Measurements from ENCODE around the gene FILIP1.
A peak's percentile ranks its signal among the peaks of the same experiment; 100 is the strongest.

Gene FILIP1

DNA sequence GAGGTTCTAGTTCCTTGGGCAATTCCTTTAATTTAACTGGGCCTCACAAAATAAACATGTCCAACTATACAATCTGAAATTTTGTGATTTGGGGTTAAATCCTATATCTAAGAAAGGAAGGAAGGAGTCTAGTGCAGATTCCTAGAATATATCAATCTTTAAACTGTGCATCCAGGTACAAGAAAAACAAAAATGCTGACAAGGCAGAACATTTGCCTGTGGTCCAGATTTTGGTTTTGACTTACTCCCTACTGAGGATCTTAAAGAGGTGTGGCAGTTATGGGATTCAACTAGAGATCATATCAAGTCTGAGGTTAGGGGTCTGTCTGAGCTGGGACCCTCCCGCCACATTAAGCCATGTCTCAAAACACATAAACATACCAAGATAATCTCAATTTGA lies 232.3 kb downstream of the FILIP1 start:
- Mint-ChIP-seq H3K4me3 (no peak overlapping the region), H3K27me3 (no peaks in the 10 kb centered on the region), H3K36me3 (ENCODE audit: insufficient read depth) (peaks cover 36% of the 10 kb centered on the region), H3K9me3 (no peaks in the 10 kb centered on the region), H3K4me1 (no peaks in the 10 kb centered on the region), H3K27ac (ENCODE audit: low read depth) (no peak overlapping the region)
- ATAC-seq (replicated peaks; ENCODE audit: extremely low read depth, poor library complexity, severe bottlenecking) (no peak), DNase-seq (ENCODE audit: low spot score in 2 of 2) (no peak)

DNA sequence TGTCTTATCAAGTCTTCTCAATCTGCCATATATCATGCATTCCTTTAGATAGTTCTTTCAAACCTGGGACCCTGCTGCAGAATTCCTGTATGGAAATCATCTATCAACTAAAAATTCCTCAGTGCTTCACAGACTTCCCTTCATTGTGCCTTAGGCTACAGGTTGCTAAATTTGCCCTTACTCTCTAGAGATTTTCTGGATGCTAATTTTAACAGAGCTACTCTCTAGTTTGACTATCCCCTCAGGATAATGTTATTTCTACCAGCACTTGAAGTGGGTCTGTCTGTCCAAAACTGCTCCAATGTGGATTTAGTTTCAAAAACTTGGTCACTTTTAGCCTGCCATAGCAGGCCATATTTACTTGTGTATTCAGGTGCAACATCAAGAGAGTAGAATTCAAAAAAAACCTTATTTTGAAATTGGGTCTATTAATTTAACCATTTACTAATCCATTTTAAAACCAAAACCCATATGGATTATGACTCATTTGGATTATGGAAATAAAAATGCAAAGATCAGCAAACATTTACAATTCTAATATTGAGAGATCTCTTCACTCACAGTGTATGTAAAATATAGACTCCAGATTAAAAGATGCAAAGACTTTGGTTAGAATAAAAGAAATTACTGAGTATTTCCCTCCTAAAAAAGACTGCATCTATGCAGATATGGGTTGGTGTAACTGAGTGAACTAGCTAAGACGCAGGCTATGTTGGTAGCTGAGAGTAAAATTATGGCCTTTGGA lies 236.1 kb downstream of the FILIP1 start:
- H3K4me1 Mint-ChIP-seq: no peaks in the 10 kb centered on the region
- no peak for DNase-seq (ENCODE audit: low spot score in 2 of 2)
- peaks cover 30% of the 10 kb centered on the region for H3K36me3 Mint-ChIP-seq (ENCODE audit: insufficient read depth)
- H3K27ac Mint-ChIP-seq (ENCODE audit: low read depth): no peak overlapping the region
- no peaks in the 10 kb centered on the region for H3K9me3 Mint-ChIP-seq
- no peaks in the 10 kb centered on the region for H3K27me3 Mint-ChIP-seq
- no peak for ATAC-seq (replicated peaks; ENCODE audit: extremely low read depth, poor library complexity, severe bottlenecking)
- H3K4me3 Mint-ChIP-seq: no peak overlapping the region

DNA sequence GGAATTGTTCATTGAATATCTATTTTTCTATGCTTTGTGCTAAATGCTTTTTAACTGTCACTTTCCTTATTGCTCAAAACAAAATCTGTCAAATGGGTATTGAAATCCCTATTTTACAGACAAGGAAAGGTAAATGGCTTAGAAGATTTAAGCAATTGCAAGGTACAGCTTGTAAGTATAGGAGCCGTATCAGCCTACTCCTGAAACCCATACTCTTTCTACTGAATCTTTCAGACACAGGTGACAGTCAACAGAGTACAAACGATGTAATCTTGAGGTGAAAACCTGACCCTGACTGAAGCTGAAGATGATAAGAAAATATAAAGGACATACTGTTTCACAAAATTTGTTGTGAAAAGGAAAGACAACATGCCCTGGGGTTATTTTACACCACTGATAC lies 243.0 kb downstream of the FILIP1 start:
- DNase-seq (ENCODE audit: low spot score in 2 of 2) (no peak), ATAC-seq (replicated peaks; ENCODE audit: extremely low read depth, poor library complexity, severe bottlenecking) (no peak)
- H3K4me3 Mint-ChIP-seq: no peak overlapping the region
- no peaks in the 10 kb centered on the region for H3K4me1 Mint-ChIP-seq
- H3K9me3 Mint-ChIP-seq: no peaks in the 10 kb centered on the region
- H3K27ac Mint-ChIP-seq (ENCODE audit: low read depth): no peak overlapping the region
- H3K27me3 Mint-ChIP-seq: peaks cover 11% of the 10 kb centered on the region
- H3K36me3 Mint-ChIP-seq (ENCODE audit: insufficient read depth): peaks cover 9% of the 10 kb centered on the region

DNA sequence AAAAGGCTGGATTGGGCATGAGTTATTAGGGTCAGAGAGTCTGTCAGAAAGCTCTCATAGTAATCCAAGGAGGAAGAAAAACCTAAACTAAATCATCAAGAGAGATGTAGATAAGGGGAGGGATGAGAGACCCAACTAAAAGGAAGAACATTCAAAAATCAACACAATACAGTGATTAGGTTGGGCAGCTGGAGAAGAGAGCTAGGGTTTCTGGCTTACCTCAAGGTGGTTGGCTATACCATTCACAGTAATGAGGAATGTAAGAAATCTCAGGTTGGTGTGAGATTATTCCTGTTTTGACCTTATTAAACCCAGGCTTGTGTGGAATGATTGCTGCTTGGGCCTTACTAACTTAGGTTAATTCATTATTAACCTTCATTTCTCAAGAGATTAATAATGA lies 243.8 kb downstream of the FILIP1 start:
- peaks cover 7% of the 10 kb centered on the region for H3K36me3 Mint-ChIP-seq (ENCODE audit: insufficient read depth)
- H3K4me1 Mint-ChIP-seq: peaks cover under 1% of the 10 kb centered on the region
- ATAC-seq (replicated peaks; ENCODE audit: extremely low read depth, poor library complexity, severe bottlenecking) (no peak), DNase-seq (ENCODE audit: low spot score in 2 of 2) (no peak)
- H3K27ac Mint-ChIP-seq (ENCODE audit: low read depth): peak overlapping the region; percentile 12
- H3K27me3 Mint-ChIP-seq: peaks cover 16% of the 10 kb centered on the region
- H3K9me3 Mint-ChIP-seq: no peaks in the 10 kb centered on the region
- no peak overlapping the region for H3K4me3 Mint-ChIP-seq

DNA sequence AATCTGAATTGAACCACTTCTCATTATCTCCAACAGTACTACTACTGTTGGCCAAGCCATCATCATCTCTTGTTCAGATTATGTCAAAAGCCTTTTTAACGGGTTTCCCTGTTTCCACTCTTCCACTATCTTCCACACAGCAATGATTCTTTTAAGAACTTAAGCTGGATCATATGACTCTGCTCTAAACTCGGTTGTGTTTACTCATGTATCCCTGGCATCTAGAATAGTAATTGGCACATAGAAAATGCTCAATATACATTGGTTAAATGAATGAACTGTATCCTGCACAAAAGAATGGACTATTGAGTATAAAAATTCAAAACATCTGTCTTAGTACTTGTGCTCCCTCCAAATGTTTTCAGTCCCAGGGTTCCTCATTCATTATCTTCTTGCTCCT lies 247.2 kb downstream of the FILIP1 start:
- no peak overlapping the region for H3K4me3 Mint-ChIP-seq
- H3K27me3 Mint-ChIP-seq: peaks cover 16% of the 10 kb centered on the region
- peaks cover 19% of the 10 kb centered on the region for H3K4me1 Mint-ChIP-seq
- H3K27ac Mint-ChIP-seq (ENCODE audit: low read depth): peak overlapping the region; percentile 2
- no peaks in the 10 kb centered on the region for H3K9me3 Mint-ChIP-seq
- DNase-seq (ENCODE audit: low spot score in 2 of 2) (no peak), ATAC-seq (replicated peaks; ENCODE audit: extremely low read depth, poor library complexity, severe bottlenecking) (no peak)
- peaks cover 8% of the 10 kb centered on the region for H3K36me3 Mint-ChIP-seq (ENCODE audit: insufficient read depth)

DNA sequence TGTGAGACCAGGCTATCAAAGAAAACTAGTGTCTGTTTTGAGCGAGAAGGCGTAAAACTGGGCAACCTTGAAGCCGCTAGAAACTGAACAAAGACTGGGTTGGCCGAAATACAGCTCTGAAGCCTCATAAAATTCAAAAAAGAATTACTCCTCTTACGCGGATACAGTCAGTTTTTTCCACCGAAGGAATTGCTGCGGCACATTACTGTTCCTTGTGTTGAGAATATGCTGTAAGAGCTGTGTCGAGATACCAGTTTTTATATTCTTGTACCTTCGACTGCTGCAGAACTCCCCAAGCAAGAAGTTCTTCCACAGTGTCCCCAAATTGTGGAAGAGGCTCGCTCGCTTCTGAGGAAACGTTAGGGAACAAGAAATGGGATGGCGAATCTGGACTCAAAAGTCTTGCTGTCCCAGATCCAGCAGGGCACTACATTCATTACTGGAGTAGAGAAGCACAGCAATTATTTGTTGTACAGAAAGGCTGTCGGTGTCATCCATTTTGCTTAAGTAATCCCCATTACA lies 249.5 kb downstream of the FILIP1 start:
- no peak for DNase-seq (ENCODE audit: low spot score in 2 of 2)
- H3K9me3 Mint-ChIP-seq: no peaks in the 10 kb centered on the region
- peak overlapping the region; percentile 96 for H3K27ac Mint-ChIP-seq (ENCODE audit: low read depth)
- H3K36me3 Mint-ChIP-seq (ENCODE audit: insufficient read depth): peaks cover 20% of the 10 kb centered on the region
- H3K4me3 Mint-ChIP-seq: peak overlapping the region; percentile 97
- ATAC-seq (replicated peaks; ENCODE audit: extremely low read depth, poor library complexity, severe bottlenecking): no peak
- H3K4me1 Mint-ChIP-seq: peaks cover 27% of the 10 kb centered on the region
- H3K27me3 Mint-ChIP-seq: peaks cover 16% of the 10 kb centered on the region

DNA sequence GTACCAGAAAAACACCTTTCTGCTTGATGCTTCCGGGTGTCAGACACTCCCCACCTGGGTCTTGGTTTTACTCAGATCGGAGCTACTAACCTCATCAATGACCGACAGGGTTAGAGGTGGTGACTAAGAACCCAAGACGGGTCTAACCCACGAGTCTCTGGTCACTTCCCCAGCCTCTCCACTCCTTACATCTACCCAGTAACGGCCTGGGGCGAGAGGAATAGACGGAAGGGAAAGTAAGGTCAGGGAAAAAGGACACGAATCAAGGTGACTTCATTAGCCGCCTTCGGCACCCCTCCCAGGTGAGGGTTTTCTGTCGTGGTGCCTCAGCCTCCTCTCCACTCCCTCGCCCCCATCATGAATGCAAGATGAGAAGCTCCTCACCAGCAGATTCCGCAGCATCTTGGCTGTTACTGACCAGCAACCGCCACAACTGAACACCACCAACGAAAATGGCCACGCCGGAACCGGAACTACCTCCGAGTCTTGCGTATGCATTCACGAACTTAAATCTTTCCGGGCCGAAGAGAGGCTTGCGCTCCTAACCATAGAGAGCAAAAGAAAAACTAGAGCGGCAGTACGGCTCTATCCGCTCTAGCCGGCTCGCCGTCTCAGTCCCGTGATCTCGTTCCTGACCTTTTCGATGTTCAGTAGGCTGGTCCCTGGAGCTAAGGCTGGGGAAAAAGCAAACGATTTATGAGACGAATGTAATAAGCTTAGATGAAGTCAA lies 250.1 kb downstream of the FILIP1 start, which contains the start of gene COX7A2:
Gene COX7A2, minus strand, starts transcription at position 469 of the 730 bp plus-strand sequence. Its CDS starts 67 bp downstream, at position 402.
- Mint-ChIP-seq H3K36me3 (ENCODE audit: insufficient read depth) (peaks cover 24% of the 10 kb centered on the region), H3K27me3 (peaks cover 16% of the 10 kb centered on the region), H3K9me3 (no peaks in the 10 kb centered on the region), H3K4me3 (peak within 1 kb of the TSS; percentile 97), H3K4me1 (peaks cover 27% of the 10 kb centered on the region), H3K27ac (ENCODE audit: low read depth) (peak within 1 kb of the TSS; percentile 96)
- peak; percentile 66 to 78 for DNase-seq (ENCODE audit: low spot score in 2 of 2)
- peak; percentile 97 for ATAC-seq (replicated peaks; ENCODE audit: extremely low read depth, poor library complexity, severe bottlenecking)
